GM20431 (cell line): ENCODE data around the gene CD28.
"Not testable (repeated sequence)": the region's sequence is repeated elsewhere in the genome, so short reads cannot be mapped to it uniquely, and the experiment has no call there.

Source experiments
- in situ Hi-C: fragments of 300-500 bp; cut with MseI, MboI; formaldehyde crosslinking; loops from one replicate; pipeline ENCODE4 v1.15.0; 2020; ENCODE audit warnings: low sequenced_read_pairs; ENCODE audit not compliant: unreplicated experiment

Gene CD28

GRCh38 chr2:203779477-203780073, 73.1 kb downstream of the CD28 start:
- in situ Hi-C loops: not testable (repeated sequence)

- in situ Hi-C loops: no loop called here
Observed at GRCh38 chr2:203780231-203780630, 73.8 kb downstream of the CD28 start.

- in situ Hi-C loops: no loop called here
Observed at GRCh38 chr2:203781151-203781550, 74.7 kb downstream of the CD28 start.

- in situ Hi-C loops: no loop called here
Observed at GRCh38 chr2:203782262-203782976, 76.0 kb downstream of the CD28 start.

- in situ Hi-C loops: no loop called here
Observed at GRCh38 chr2:203783496-203784203, 77.2 kb downstream of the CD28 start.

GRCh38 chr2:203784710-203785270, 78.4 kb downstream of the CD28 start:
- in situ Hi-C loops: not testable (repeated sequence)

GRCh38 chr2:203785391-203786110, 79.1 kb downstream of the CD28 start:
- in situ Hi-C loops: not testable (repeated sequence)

GRCh38 chr2:203786549-203787351, 80.3 kb downstream of the CD28 start:
- in situ Hi-C loops: no loop called here

GRCh38 chr2:203787979-203788378, 81.5 kb downstream of the CD28 start:
- in situ Hi-C loops: no loop called here
